Endothelial cell of umbilical vein (primary cell): ENCODE results near the gene HDAC1. TPM values are rescaled to one million over a fixed set of nuclear protein-coding genes. Genes with fewer than 3 reads are reported as not detected.

ENCODE experiments used
- BruUV-seq: library from RNA; stranded (reverse); fragments of 400-500 nt; replicated peaks from 2 replicates; lab custom pipeline; 2021; lab: Mats Ljungman, UMichigan
- CTCF ChIA-PET: fragments of 300-600, 350-600 bp; sonication (Branson Sonifier 250); formaldehyde crosslinking; loops from one replicate; lab custom pipeline; 2021; ENCODE audit warnings: antibody characterized with exemption, inconsistent platforms; lab: Charles Lee
- POLR2A ChIA-PET: fragments of 300-600, 350-600 bp; sonication (Branson Sonifier 250); formaldehyde crosslinking; loops from one replicate; lab custom pipeline; 2021; ENCODE audit warnings: antibody characterized with exemption, inconsistent platforms; lab: Charles Lee
- DNase-seq: peaks from one replicate; pipeline ENCODE4 v3.0.0-alpha.2; 2011; ENCODE audit warnings: low read depth, low spot score
- FAIRE-seq: peaks from 2 replicates; lab custom pipeline; 2011; peaks lifted over from hg19 to GRCh38; lab: Jason Lieb, UNC
- H2AFZ ChIP-seq: 2 replicates; pipeline ENCODE4 v1.6.0; 2012; ENCODE audit warnings: low read depth, low read length, control low read depth, inconsistent platforms
- H3K27ac ChIP-seq: 2 replicates; pipeline ENCODE4 v1.5.1; 2011; ENCODE audit warnings: low read depth, mild to moderate bottlenecking, control low read depth, low read length, moderate library complexity; ENCODE audit not compliant: insufficient read depth
- H3K27me3 ChIP-seq, 2 experiments: 2 replicates each; pipeline versions ENCODE4 v1.6.0 to v1.6.1; 2011; ENCODE audit warnings: low read length in 2 of 2, mixed read lengths in 1 of 2; ENCODE audit not compliant: control insufficient read depth in 2 of 2, insufficient read depth in 2 of 2
- H3K36me3 ChIP-seq, 2 experiments: 2 replicates in 1 of 2; 3 replicates in 1 of 2; pipeline ENCODE4 v1.5.1; 2011; ENCODE audit warnings: low read length in 2 of 2, mild to moderate bottlenecking in 1 of 2, moderate library complexity in 1 of 2; ENCODE audit not compliant: control insufficient read depth in 2 of 2, insufficient read depth in 2 of 2; ENCODE audit errors: extremely low read depth in 1 of 2
- H3K4me1 ChIP-seq: 3 replicates; pipeline ENCODE4 v1.5.1; 2011; ENCODE audit warnings: mild to moderate bottlenecking, low read length; ENCODE audit not compliant: control insufficient read depth, insufficient read depth; ENCODE audit errors: extremely low read depth
- H3K4me2 ChIP-seq: 2 replicates; pipeline ENCODE4 v1.6.1; 2011; ENCODE audit warnings: low read length, control low read depth, mixed read lengths; ENCODE audit not compliant: insufficient read depth
- H3K4me3 ChIP-seq, 3 experiments: fragments of 200-600 bp in 1 of 3; sonication (generic), shearing (Covaris generic) in 1 of 3; replicated peaks in 1 of 3; 2 replicates each; pipeline ENCODE4 v1.5.1; 2011 to 2016; ENCODE audit warnings: control low read depth in 3 of 3, low read length in 3 of 3, mild to moderate bottlenecking in 2 of 3, inconsistent platforms in 1 of 3, low read depth in 1 of 3, moderate library complexity in 1 of 3; ENCODE audit not compliant: insufficient read depth in 1 of 3
- H3K79me2 ChIP-seq: 2 replicates; pipeline ENCODE4 v1.6.0; 2012; ENCODE audit warnings: low read length, inconsistent platforms; ENCODE audit not compliant: control insufficient read depth, insufficient read depth
- H3K9ac ChIP-seq: replicated peaks from 2 replicates; pipeline ENCODE3; 2011; ENCODE audit warnings: low read length, control low read depth; ENCODE audit not compliant: insufficient read depth; ENCODE audit errors: extremely low read depth
- H3K9me1 ChIP-seq: replicated peaks from 3 replicates; pipeline ENCODE4 v1.6.0; 2011; ENCODE audit warnings: mild to moderate bottlenecking, low read length; ENCODE audit not compliant: control insufficient read depth, insufficient read depth; ENCODE audit errors: extremely low read depth
- H3K9me3 ChIP-seq: replicated peaks from 2 replicates; pipeline ENCODE4 v1.5.1; 2012; ENCODE audit warnings: low read length, inconsistent platforms; ENCODE audit not compliant: control insufficient read depth, insufficient read depth
- H4K20me1 ChIP-seq: replicated peaks from 2 replicates; pipeline ENCODE3; 2011; ENCODE audit warnings: mild to moderate bottlenecking, low read length; ENCODE audit not compliant: control insufficient read depth, insufficient read depth; ENCODE audit errors: extremely low read depth
- EZH2 ChIP-seq: IDR thresholded peaks from 2 replicates; pipeline ENCODE4 v1.6.1; 2012; ENCODE audit warnings: borderline replicate concordance, low read depth, mild to moderate bottlenecking, moderate library complexity, low read length, inconsistent platforms; ENCODE audit not compliant: severe bottlenecking
- FOS ChIP-seq: IDR thresholded peaks from 2 replicates; pipeline ENCODE4 v1.6.1; 2011; ENCODE audit warnings: mild to moderate bottlenecking, low read length, moderate library complexity, borderline replicate concordance; ENCODE audit not compliant: insufficient read depth
- GATA2 ChIP-seq: IDR thresholded peaks from 2 replicates; pipeline ENCODE4 v1.7.0; 2011; ENCODE audit warnings: low read depth, mild to moderate bottlenecking, moderate library complexity, mixed read lengths, low read length; ENCODE audit not compliant: insufficient read length, insufficient read depth
- JUN ChIP-seq: IDR thresholded peaks from 2 replicates; pipeline ENCODE4 v1.6.1; 2011; ENCODE audit warnings: borderline replicate concordance, low read depth; ENCODE audit not compliant: insufficient read length, insufficient read depth
- MYC ChIP-seq: IDR thresholded peaks from one replicate; pipeline ENCODE4 v1.6.1; 2011; ENCODE audit warnings: mild to moderate bottlenecking, low read depth, low read length
- POLR2A ChIP-seq: IDR thresholded peaks from 2 replicates; pipeline ENCODE4 v1.6.1; 2012; ENCODE audit warnings: low read depth, mild to moderate bottlenecking, control low read depth, low read length
- POLR2AphosphoS5 ChIP-seq: IDR thresholded peaks from 2 replicates; pipeline ENCODE4 v1.6.1; 2012; ENCODE audit warnings: low read depth, mild to moderate bottlenecking, control low read depth, low read length, moderate library complexity; ENCODE audit not compliant: insufficient read depth
- dilution Hi-C: fragments of 300-500 bp; cut with MboI; formaldehyde crosslinking; loops from one replicate; pipeline ENCODE4 v1.15.0; 2019; ENCODE audit warnings: low sequenced_read_pairs; ENCODE audit not compliant: extremely low pct_ligation_motif_present
- intact Hi-C: fragments of 100-400 bp; cut with micrococcal nuclease; formaldehyde crosslinking; loops from one replicate; pipeline ENCODE4 v1.10.0; 2022
- polyA plus RNA-seq, 4 experiments: library from polyadenylated mRNA; depleted of rRNA in 3 of 4; stranded (reverse) in 3 of 4; unstranded in 1 of 4; fragments of >200 nt; gene quantifications; 2 replicates each; pipeline versions ENCODE4 v1.2.1 to v1.2.3, GENCODE V29; 2011 to 2012; ENCODE audit warnings: missing spikeins in 1 of 4
- total RNA-seq: library from RNA; stranded (reverse); gene quantifications from 2 replicates; pipeline ENCODE4 v1.2.3, GENCODE V29; 2021
- TF ChIP-seq, protein P1 (sequence below): IDR thresholded peaks from 2 replicates; pipeline ENCODE4 v1.6.1; 2011; ENCODE audit not compliant: insufficient read depth, insufficient read length
- TF ChIP-seq, protein P2 (sequence below), 2 donors: IDR thresholded peaks; 1 replicate in 1 of 2; 2 replicates in 1 of 2; pipeline ENCODE4 v1.5.1; 2011; ENCODE audit warnings: low read length in 2 of 2, mild to moderate bottlenecking in 2 of 2, moderate library complexity in 2 of 2, control low read depth in 1 of 2, inconsistent platforms in 1 of 2, low read depth in 1 of 2; ENCODE audit not compliant: insufficient read depth in 1 of 2; ENCODE audit errors: extremely low read depth in 1 of 2

Gene HDAC1
- total and polyA plus RNA-seq, 2 donors (not counting 3 experiments of a cell fraction or from before 2014, with no cell fraction given), result 138 to 141 TPM

DNA sequence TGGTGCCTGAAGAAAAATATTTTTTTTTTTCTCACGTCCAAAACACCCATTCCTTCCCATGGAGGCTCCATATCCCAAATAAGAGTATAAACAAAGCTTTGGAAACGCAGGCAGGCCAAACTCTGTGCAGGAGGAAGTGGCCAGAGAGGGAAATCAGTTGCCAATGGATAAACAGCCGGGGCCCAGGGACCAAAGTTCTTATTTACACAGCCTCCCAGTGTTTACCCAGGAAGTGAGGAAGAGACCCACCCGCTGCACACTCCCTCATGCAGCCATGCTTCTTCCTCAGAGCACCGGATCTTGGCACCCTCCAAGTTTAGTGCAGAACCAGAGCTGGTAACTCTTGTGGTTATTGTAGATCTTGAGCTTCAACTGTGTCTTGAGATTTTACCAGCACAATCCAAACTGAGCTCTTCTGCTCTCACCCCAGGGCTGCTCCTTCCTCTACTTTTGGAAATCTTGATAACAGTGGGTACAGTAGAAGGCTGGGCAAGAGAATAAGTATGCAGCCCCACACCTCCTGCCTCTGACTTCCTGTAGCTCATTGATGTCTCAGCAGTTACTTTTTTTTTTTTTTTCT is 29.9 kb downstream of the HDAC1 start:
- no peaks in the 10 kb centered on the region for H3K27me3 ChIP-seq
- CTCF ChIA-PET, result interaction anchor here (0.8 to 3.5 kb wide), 14 partner anchors 8 to 107 kb away, joined by 3 to 23 read pairs (median 4); partner anchors contain the start of genes FAM229A, MARCKSL1 and TSSK3
- no peak overlapping the region for H3K27ac ChIP-seq
- DNase-seq (no peak), FAIRE-seq (no peak)
- H4K20me1 ChIP-seq, result no peaks in the 10 kb centered on the region
- BruUV-seq, result no TSS peak
- TF ChIP-seq, protein P1, sequence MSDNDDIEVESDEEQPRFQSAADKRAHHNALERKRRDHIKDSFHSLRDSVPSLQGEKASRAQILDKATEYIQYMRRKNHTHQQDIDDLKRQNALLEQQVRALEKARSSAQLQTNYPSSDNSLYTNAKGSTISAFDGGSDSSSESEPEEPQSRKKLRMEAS, result no peak
- TF ChIP-seq GATA2 (no peak), FOS (no peak), POLR2AphosphoS5 (no peak), MYC (no peak), POLR2A (no peak), EZH2 (no peak), JUN (no peak)
- TF ChIP-seq, protein P2, sequence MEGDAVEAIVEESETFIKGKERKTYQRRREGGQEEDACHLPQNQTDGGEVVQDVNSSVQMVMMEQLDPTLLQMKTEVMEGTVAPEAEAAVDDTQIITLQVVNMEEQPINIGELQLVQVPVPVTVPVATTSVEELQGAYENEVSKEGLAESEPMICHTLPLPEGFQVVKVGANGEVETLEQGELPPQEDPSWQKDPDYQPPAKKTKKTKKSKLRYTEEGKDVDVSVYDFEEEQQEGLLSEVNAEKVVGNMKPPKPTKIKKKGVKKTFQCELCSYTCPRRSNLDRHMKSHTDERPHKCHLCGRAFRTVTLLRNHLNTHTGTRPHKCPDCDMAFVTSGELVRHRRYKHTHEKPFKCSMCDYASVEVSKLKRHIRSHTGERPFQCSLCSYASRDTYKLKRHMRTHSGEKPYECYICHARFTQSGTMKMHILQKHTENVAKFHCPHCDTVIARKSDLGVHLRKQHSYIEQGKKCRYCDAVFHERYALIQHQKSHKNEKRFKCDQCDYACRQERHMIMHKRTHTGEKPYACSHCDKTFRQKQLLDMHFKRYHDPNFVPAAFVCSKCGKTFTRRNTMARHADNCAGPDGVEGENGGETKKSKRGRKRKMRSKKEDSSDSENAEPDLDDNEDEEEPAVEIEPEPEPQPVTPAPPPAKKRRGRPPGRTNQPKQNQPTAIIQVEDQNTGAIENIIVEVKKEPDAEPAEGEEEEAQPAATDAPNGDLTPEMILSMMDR (IDR thresholded peaks at IDR 0.05; ENCODE audit: extremely low read depth in 1 of 2, insufficient read depth in 1 of 2, low read depth in 1 of 2, low read length in 2 of 2), result no peak
- H3K4me3 ChIP-seq, result no peak overlapping the region
- intact Hi-C loops (no loop called here), dilution Hi-C loops (no loop called here)
- no peak overlapping the region for H3K4me2 ChIP-seq
- H3K9me1 ChIP-seq, result no peaks in the 10 kb centered on the region
- no peak overlapping the region for H3K9ac ChIP-seq
- no peaks in the 10 kb centered on the region for H3K79me2 ChIP-seq
- H3K9me3 ChIP-seq, result no peaks in the 10 kb centered on the region
- no peak overlapping the region for H2AFZ ChIP-seq
- H3K36me3 ChIP-seq, result peaks cover 3 to 18% of the 10 kb centered on the region in 2 experiments
- POLR2A ChIA-PET, result interaction anchor here (0.6 to 1.2 kb wide), 6 partner anchors 10 to 254 kb away, joined by 3 to 7 read pairs (median 4); partner anchors contain the start of genes HDAC1 and MARCKSL1
- peaks cover 6% of the 10 kb centered on the region for H3K4me1 ChIP-seq
